Osteocyte (in vitro differentiated cells): ENCODE data around the gene ZFP64. TPM values are rescaled to one million over a fixed set of nuclear protein-coding genes. Genes with fewer than 3 reads are reported as not detected.

Source experiments
- DNase-seq: peaks from one replicate; pipeline ENCODE4 v3.0.0; 2021; ENCODE audit warnings: mixed read lengths; ENCODE audit not compliant: unreplicated experiment; ENCODE audit errors: extremely low spot score
- H3K27ac Mint-ChIP-seq: one replicate; pipeline ENCODE4 v1.8.0; 2021; ENCODE audit warnings: mild to moderate bottlenecking, mixed read lengths; ENCODE audit not compliant: unreplicated experiment
- H3K27me3 Mint-ChIP-seq: one replicate; pipeline ENCODE4 v1.8.0; 2021; ENCODE audit warnings: mixed read lengths; ENCODE audit not compliant: unreplicated experiment
- H3K36me3 Mint-ChIP-seq: one replicate; pipeline ENCODE4 v1.8.0; 2021; ENCODE audit warnings: mixed read lengths; ENCODE audit not compliant: unreplicated experiment
- H3K4me1 Mint-ChIP-seq: one replicate; pipeline ENCODE4 v1.8.0; 2021; ENCODE audit warnings: mixed read lengths; ENCODE audit not compliant: unreplicated experiment
- H3K4me3 Mint-ChIP-seq: one replicate; pipeline ENCODE4 v1.8.0; 2021; ENCODE audit warnings: mild to moderate bottlenecking, moderate library complexity, mixed read lengths; ENCODE audit not compliant: unreplicated experiment
- H3K9me3 Mint-ChIP-seq: one replicate; pipeline ENCODE4 v1.8.0; 2021; ENCODE audit warnings: mixed read lengths; ENCODE audit not compliant: unreplicated experiment
- total RNA-seq: library from RNA; stranded (reverse); gene quantifications from 2 replicates; pipeline ENCODE4 v1.2.1, GENCODE V29; 2021
- TF ChIP-seq, protein P1 (sequence below): fragments of 200-600 bp; sonication (generic); IDR thresholded peaks from 2 replicates; pipeline ENCODE4 v1.5.0; 2021; ENCODE audit warnings: antibody characterized with exemption, mild to moderate bottlenecking, moderate library complexity

The ZFP64 gene
- total RNA-seq, 1 donor from 2014 or later, result 21.0 TPM

DNA sequence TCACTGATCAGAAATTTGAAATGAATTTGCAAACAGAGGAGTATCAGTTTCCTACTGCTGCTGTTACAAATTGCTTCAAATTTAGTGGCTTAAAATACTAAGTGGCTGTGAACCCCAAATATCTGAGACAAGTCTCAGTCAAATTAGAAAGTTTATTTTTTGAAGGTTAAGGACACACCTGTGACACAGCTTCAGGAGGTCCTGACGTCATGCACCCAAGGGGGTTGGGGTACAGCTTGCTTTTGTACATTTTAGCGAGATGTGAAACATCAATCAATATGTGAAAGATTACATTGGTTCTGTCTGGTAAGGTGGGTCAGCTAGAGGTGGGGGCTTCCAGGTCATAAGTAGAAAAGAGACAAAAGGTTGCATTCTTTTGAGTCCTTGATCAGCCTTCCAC lies 21.4 kb upstream of the ZFP64 start:
- Mint-ChIP-seq H3K4me1 (no peaks in the 10 kb centered on the region), H3K27ac (no peak overlapping the region), H3K9me3 (peaks cover 9% of the 10 kb centered on the region), H3K36me3 (no peaks in the 10 kb centered on the region), H3K4me3 (no peak overlapping the region), H3K27me3 (peaks cover 39% of the 10 kb centered on the region)
- TF ChIP-seq, protein P1, sequence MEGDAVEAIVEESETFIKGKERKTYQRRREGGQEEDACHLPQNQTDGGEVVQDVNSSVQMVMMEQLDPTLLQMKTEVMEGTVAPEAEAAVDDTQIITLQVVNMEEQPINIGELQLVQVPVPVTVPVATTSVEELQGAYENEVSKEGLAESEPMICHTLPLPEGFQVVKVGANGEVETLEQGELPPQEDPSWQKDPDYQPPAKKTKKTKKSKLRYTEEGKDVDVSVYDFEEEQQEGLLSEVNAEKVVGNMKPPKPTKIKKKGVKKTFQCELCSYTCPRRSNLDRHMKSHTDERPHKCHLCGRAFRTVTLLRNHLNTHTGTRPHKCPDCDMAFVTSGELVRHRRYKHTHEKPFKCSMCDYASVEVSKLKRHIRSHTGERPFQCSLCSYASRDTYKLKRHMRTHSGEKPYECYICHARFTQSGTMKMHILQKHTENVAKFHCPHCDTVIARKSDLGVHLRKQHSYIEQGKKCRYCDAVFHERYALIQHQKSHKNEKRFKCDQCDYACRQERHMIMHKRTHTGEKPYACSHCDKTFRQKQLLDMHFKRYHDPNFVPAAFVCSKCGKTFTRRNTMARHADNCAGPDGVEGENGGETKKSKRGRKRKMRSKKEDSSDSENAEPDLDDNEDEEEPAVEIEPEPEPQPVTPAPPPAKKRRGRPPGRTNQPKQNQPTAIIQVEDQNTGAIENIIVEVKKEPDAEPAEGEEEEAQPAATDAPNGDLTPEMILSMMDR, result no peak
- DNase-seq, result no peak

DNA sequence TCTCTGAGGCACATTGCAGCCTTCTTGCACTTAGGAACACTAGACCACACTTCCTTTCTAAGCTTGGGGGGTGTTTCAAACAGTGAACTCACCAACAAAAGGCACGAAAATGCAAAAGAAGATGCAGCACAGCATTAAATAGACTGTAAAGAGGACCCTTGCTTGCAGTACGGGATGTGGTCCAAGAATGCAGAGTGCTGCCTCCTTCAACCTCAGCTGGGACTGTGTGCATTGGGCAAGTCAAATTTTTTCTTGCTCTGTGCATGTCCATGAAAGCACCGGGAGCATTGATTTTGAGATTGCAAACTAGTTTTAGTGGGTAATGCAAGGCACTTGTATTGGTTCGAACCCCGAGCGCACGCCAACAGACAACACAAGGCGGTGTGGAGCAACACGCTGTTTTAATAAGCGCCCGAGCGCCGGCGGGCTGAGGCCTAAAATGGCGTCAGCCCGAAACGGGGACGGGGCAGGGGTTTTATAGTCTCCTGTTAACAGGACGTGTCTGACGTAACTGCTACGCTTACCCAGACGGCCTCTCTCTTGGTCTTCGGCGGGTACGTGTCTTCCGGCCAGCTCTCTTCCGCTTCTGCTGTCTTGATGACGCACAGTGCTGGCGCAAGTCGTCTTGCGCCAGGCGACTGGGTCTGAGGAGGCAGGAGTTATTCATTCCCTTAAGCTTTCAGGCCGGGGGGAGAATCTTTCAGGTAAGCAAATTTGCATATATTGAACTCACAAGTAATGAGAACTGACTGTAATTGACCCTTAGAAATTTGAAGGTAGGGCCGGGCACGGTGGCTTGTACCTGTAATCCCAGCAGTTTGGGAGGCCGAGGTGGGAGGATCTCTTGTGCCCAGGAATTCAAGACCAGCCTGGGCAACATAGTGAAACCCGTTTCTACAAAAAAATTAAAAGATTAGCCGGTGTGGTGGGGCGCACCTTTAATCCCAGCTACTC lies 18.7 kb upstream of the ZFP64 start:
- TF ChIP-seq, protein P1, result no peak
- Mint-ChIP-seq H3K27me3 (peaks cover 47% of the 10 kb centered on the region), H3K27ac (no peak overlapping the region), H3K4me3 (no peak overlapping the region), H3K36me3 (no peaks in the 10 kb centered on the region), H3K4me1 (no peaks in the 10 kb centered on the region), H3K9me3 (peaks cover 9% of the 10 kb centered on the region)
- DNase-seq, result no peak

DNA sequence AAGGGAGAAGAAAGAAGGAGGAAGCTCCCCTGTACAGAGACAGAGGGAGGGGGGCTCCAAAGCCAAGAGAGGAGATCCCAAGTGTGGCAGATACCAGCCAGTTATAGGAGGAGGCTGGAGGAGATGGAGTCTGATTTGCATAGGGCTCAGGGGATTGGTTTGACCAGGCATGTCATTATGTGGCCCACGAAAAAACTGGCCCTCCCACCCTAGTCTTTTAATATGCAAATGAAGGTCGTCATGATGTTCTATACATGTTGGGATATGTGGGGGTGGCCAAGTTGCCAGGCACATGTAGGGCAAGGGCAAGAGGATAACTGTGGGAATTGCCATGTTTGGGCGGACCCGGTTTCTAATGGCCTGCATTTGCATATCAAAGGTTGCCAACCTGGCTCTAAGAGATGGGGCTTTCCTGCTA lies 17.6 kb upstream of the ZFP64 start:
- Mint-ChIP-seq H3K9me3 (peaks cover 9% of the 10 kb centered on the region), H3K36me3 (no peaks in the 10 kb centered on the region), H3K4me3 (no peak overlapping the region), H3K27me3 (peaks cover 44% of the 10 kb centered on the region), H3K4me1 (no peaks in the 10 kb centered on the region), H3K27ac (no peak overlapping the region)
- no peak for DNase-seq
- TF ChIP-seq, protein P1, result no peak

DNA sequence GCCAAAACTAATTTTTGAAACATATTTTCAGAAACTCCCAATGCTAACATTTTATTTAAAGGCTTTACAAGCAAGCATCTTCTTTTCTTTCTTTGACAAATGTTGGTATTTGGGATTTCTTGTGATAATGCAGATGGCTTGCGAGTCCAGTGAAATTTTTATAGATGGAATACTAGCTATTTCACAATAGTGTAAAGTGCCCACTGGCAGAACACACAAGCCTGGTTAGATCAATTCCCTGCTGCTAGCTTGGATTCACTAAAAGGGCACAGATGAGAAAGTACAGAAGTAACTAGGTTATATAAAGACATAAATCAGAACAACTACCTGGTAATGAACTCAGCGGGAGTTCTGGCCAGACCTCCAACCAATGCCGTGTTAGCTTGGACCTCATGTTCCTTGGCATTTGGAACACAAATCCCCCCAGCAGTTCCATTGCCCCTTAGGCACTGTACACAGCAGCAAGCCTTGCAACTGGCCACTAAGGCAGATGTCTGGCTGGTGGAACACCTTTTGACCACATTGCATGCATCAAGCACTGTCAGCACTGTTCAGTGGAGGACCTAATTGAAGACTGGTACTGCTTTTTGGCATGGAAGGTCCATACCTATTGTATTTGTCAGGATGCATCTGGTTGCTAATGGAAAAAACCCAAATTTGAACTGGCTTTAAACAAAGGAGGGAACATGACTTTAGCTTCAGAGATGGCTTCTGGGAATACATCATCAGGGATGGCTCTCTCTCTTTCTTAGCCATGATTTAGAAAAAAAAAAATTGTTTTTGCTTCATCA lies 15.6 kb upstream of the ZFP64 start:
- H3K4me3 Mint-ChIP-seq, result no peak overlapping the region
- no peaks in the 10 kb centered on the region for H3K4me1 Mint-ChIP-seq
- TF ChIP-seq, protein P1, result no peak
- peaks cover 30% of the 10 kb centered on the region for H3K27me3 Mint-ChIP-seq
- no peak overlapping the region for H3K27ac Mint-ChIP-seq
- no peaks in the 10 kb centered on the region for H3K9me3 Mint-ChIP-seq
- no peaks in the 10 kb centered on the region for H3K36me3 Mint-ChIP-seq
- no peak for DNase-seq

DNA sequence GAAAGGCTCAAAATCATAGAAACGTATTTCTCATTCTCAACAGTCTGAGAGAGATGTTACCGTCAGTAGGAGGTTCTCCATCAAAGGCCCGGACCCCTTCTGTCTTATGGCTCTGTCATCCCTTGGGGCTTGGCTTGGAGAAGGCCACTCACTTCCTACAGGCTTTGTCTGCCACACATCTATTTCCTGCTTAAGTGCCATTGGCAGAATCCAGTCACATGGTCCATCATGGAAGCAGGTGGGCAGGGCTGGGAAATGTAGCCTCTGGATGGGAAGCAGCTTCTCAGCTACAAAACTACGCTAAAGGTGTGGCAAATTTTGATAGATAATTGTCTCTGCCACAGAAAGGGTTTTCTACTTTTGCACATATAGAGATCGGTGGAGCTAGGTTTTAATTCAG lies 12.6 kb upstream of the ZFP64 start:
- no peak overlapping the region for H3K4me3 Mint-ChIP-seq
- H3K27me3 Mint-ChIP-seq, result peaks cover 36% of the 10 kb centered on the region
- H3K4me1 Mint-ChIP-seq, result no peaks in the 10 kb centered on the region
- DNase-seq, result no peak
- no peak overlapping the region for H3K27ac Mint-ChIP-seq
- H3K36me3 Mint-ChIP-seq, result no peaks in the 10 kb centered on the region
- TF ChIP-seq, protein P1, result no peak
- no peaks in the 10 kb centered on the region for H3K9me3 Mint-ChIP-seq
